Karpas-422 (cell line): ENCODE data around the gene SLAMF6. TPM values are rescaled to one million over a fixed set of nuclear protein-coding genes. Genes with fewer than 3 reads are reported as not detected.

ENCODE experiments used
- DNase-seq: peaks from one replicate; pipeline ENCODE4 v3.0.0-alpha.2; 2015
- H2AFZ ChIP-seq: fragments of 200-600 bp; sonication (generic); 2 replicates; pipeline ENCODE4 v1.6.1; 2014; ENCODE audit warnings: antibody characterized with exemption, low read length, mixed read lengths
- H3K27ac ChIP-seq: fragments of 200-600 bp; sonication (generic); 2 replicates; pipeline ENCODE4 v1.5.1; 2014; ENCODE audit warnings: mild to moderate bottlenecking, low read length, moderate library complexity
- H3K27me3 ChIP-seq: fragments of 200-600 bp; sonication (generic); 2 replicates; pipeline ENCODE4 v1.6.1; 2014; ENCODE audit warnings: low read length, mixed read lengths
- H3K36me3 ChIP-seq: fragments of 200-600 bp; sonication (generic); 2 replicates; pipeline ENCODE4 v1.6.1; 2014; ENCODE audit warnings: low read length, mixed read lengths; ENCODE audit not compliant: insufficient read depth
- H3K4me1 ChIP-seq: fragments of 200-600 bp; sonication (generic); 2 replicates; pipeline ENCODE4 v1.6.1; 2014; ENCODE audit warnings: mild to moderate bottlenecking, low read length, mixed read lengths
- H3K4me2 ChIP-seq: fragments of 200-600 bp; sonication (generic); 2 replicates; pipeline ENCODE4 v1.6.1; 2014; ENCODE audit warnings: low read length, low read depth, mild to moderate bottlenecking; ENCODE audit not compliant: poor library complexity, severe bottlenecking
- H3K4me3 ChIP-seq: fragments of 200-600 bp; sonication (generic); 2 replicates; pipeline ENCODE4 v1.5.1; 2014; ENCODE audit warnings: mild to moderate bottlenecking, antibody characterized with exemption, low read length, mixed read lengths
- H3K79me2 ChIP-seq: fragments of 200-600 bp; sonication (generic); 2 replicates; pipeline ENCODE4 v1.6.1; 2014; ENCODE audit warnings: mild to moderate bottlenecking, low read length, mixed read lengths
- H3K9ac ChIP-seq: fragments of 200-600 bp; sonication (generic); 2 replicates; pipeline ENCODE4 v1.6.0; 2014; ENCODE audit warnings: low read length
- H3K9me2 ChIP-seq: fragments of 200-600 bp; sonication (generic), shearing (Covaris generic); replicated peaks from 2 replicates; pipeline ENCODE4 v1.6.0; 2014; ENCODE audit warnings: mild to moderate bottlenecking, low read length, moderate library complexity; ENCODE audit not compliant: insufficient read depth
- H3K9me3 ChIP-seq: fragments of 300-700, 200-600 bp; sonication (generic); 2 replicates; pipeline ENCODE4 v1.6.1; 2014; ENCODE audit warnings: low read length, mixed read lengths
- H4K20me1 ChIP-seq: fragments of 200-600 bp; sonication (generic); 2 replicates; pipeline ENCODE4 v1.6.1; 2014; ENCODE audit warnings: mild to moderate bottlenecking, antibody characterized with exemption, low read length, low read depth; ENCODE audit not compliant: insufficient read depth
- total RNA-seq: library from RNA; depleted of rRNA; stranded (reverse); fragments of >200 nt; shearing (Covaris generic); gene quantifications from 2 replicates; pipeline ENCODE4 v1.2.3, GENCODE V29; 2014; ENCODE audit warnings: low replicate concordance

SLAMF6 gene
- total RNA-seq, 1 experiment from 2014 or later = 66.0 TPM

GRCh38 chr1:160451859-160452232 is 71.2 kb downstream of the SLAMF6 start:
- Histone ChIP-seq H3K27ac (no peak overlapping the region), H3K9me3 (no peaks in the 10 kb centered on the region), H3K27me3 (no peaks in the 10 kb centered on the region), H3K4me1 (peaks cover 35% of the 10 kb centered on the region), H3K4me2 (peak overlapping the region; percentile 33), H3K79me2 (no peaks in the 10 kb centered on the region), H4K20me1 (no peaks in the 10 kb centered on the region), H2AFZ (peak overlapping the region; percentile 44; the same call in 1 of the 2 replicates), H3K9ac (no peak overlapping the region), H3K9me2 (no peaks in the 10 kb centered on the region), H3K36me3 (no peaks in the 10 kb centered on the region), H3K4me3 (no peak overlapping the region)
- DNase-seq = no peak

GRCh38 chr1:160451119-160451858 is 71.8 kb downstream of the SLAMF6 start:
- Histone ChIP-seq H2AFZ (peak overlapping the region; percentile 44; the same call in 1 of the 2 replicates), H3K9ac (no peak overlapping the region), H3K4me2 (peak overlapping the region; percentile 33), H3K27me3 (no peaks in the 10 kb centered on the region), H3K9me3 (no peaks in the 10 kb centered on the region), H3K4me1 (peaks cover 35% of the 10 kb centered on the region), H4K20me1 (no peaks in the 10 kb centered on the region), H3K27ac (no peak overlapping the region), H3K4me3 (no peak overlapping the region), H3K79me2 (no peaks in the 10 kb centered on the region), H3K36me3 (no peaks in the 10 kb centered on the region), H3K9me2 (no peaks in the 10 kb centered on the region)
- DNase-seq = no peak

GRCh38 chr1:160449494-160449893 is 73.6 kb downstream of the SLAMF6 start:
- Histone ChIP-seq H3K27me3 (no peaks in the 10 kb centered on the region), H3K4me3 (no peak overlapping the region), H4K20me1 (no peaks in the 10 kb centered on the region), H3K36me3 (no peaks in the 10 kb centered on the region), H3K9me3 (no peaks in the 10 kb centered on the region), H2AFZ (no peak overlapping the region), H3K79me2 (no peaks in the 10 kb centered on the region), H3K27ac (no peak overlapping the region), H3K4me1 (peaks cover 29% of the 10 kb centered on the region), H3K9ac (no peak overlapping the region), H3K4me2 (no peak overlapping the region), H3K9me2 (no peaks in the 10 kb centered on the region)
- no peak for DNase-seq

- no peaks in the 10 kb centered on the region for H3K9me2 ChIP-seq
- H3K27me3 ChIP-seq = no peaks in the 10 kb centered on the region
- DNase-seq = no peak
- H3K4me3 ChIP-seq = no peak overlapping the region
- H4K20me1 ChIP-seq = no peaks in the 10 kb centered on the region
- no peak overlapping the region for H3K9ac ChIP-seq
- H3K4me2 ChIP-seq = no peak overlapping the region
- H3K27ac ChIP-seq = no peak overlapping the region
- no peaks in the 10 kb centered on the region for H3K9me3 ChIP-seq
- no peak overlapping the region for H2AFZ ChIP-seq
- no peaks in the 10 kb centered on the region for H3K79me2 ChIP-seq
- no peaks in the 10 kb centered on the region for H3K36me3 ChIP-seq
- H3K4me1 ChIP-seq = peaks cover 27% of the 10 kb centered on the region
These were observed 76.0 kb downstream of the SLAMF6 start for GRCh38 chr1:160446945-160447600.

- Histone ChIP-seq H2AFZ (no peak overlapping the region), H3K9me3 (no peaks in the 10 kb centered on the region), H3K36me3 (no peaks in the 10 kb centered on the region), H3K79me2 (no peaks in the 10 kb centered on the region), H3K27me3 (no peaks in the 10 kb centered on the region), H3K27ac (no peak overlapping the region), H4K20me1 (no peaks in the 10 kb centered on the region), H3K4me3 (no peak overlapping the region), H3K9ac (no peak overlapping the region), H3K4me1 (peaks cover 33% of the 10 kb centered on the region), H3K4me2 (no peak overlapping the region), H3K9me2 (no peaks in the 10 kb centered on the region)
- DNase-seq = no peak
These were observed 83.3 kb downstream of the SLAMF6 start for GRCh38 chr1:160439718-160440117.

- Histone ChIP-seq H4K20me1 (no peaks in the 10 kb centered on the region), H3K4me3 (no peak overlapping the region), H3K4me1 (peaks cover 29% of the 10 kb centered on the region), H3K4me2 (no peak overlapping the region), H3K9me3 (no peaks in the 10 kb centered on the region), H2AFZ (peak overlapping the region; percentile 46), H3K79me2 (no peaks in the 10 kb centered on the region), H3K27ac (no peak overlapping the region), H3K9me2 (no peaks in the 10 kb centered on the region), H3K27me3 (no peaks in the 10 kb centered on the region), H3K36me3 (no peaks in the 10 kb centered on the region), H3K9ac (no peak overlapping the region)
- no peak for DNase-seq
These were observed 84.1 kb downstream of the SLAMF6 start for GRCh38 chr1:160438935-160439334.

GRCh38 chr1:160438317-160438918 is 84.6 kb downstream of the SLAMF6 start:
- no peaks in the 10 kb centered on the region for H3K9me2 ChIP-seq
- H3K27ac ChIP-seq = no peak overlapping the region; the same call in 1 of the 2 replicates
- H2AFZ ChIP-seq = peak overlapping the region; percentile 46
- peak overlapping the region; percentile 58 for H3K4me2 ChIP-seq
- peaks cover 23% of the 10 kb centered on the region for H3K4me1 ChIP-seq
- no peaks in the 10 kb centered on the region for H4K20me1 ChIP-seq
- peak overlapping the region; percentile 45; the same call in 1 of the 2 replicates for H3K9ac ChIP-seq
- H3K36me3 ChIP-seq = no peaks in the 10 kb centered on the region
- peak overlapping the region; percentile 12; the same call in 1 of the 2 replicates for H3K4me3 ChIP-seq
- DNase-seq = no peak
- no peaks in the 10 kb centered on the region for H3K27me3 ChIP-seq
- H3K79me2 ChIP-seq = no peaks in the 10 kb centered on the region
- no peaks in the 10 kb centered on the region for H3K9me3 ChIP-seq
